HG03520 (cell line): ENCODE results near the gene CSNK2A1.

Source experiments
- ATAC-seq: cut with Tn5 transposase; IDR thresholded peaks from one replicate; pipeline ENCODE4 v1.9.1; 2021; ENCODE audit warnings: mild to moderate bottlenecking, moderate library complexity; ENCODE audit not compliant: unreplicated experiment

CSNK2A1 gene

GRCh38 chr20:568097-568652, 24.6 kb upstream of the CSNK2A1 start:
- ATAC-seq = no peak

GRCh38 chr20:564192-564591, 20.6 kb upstream of the CSNK2A1 start:
- no peak for ATAC-seq

GRCh38 chr20:563187-563586, 19.6 kb upstream of the CSNK2A1 start:
- no peak for ATAC-seq

GRCh38 chr20:562232-562897, 18.8 kb upstream of the CSNK2A1 start:
- no peak for ATAC-seq

GRCh38 chr20:561437-562231, 18.0 kb upstream of the CSNK2A1 start:
- ATAC-seq = no peak

GRCh38 chr20:560680-561079, 17.1 kb upstream of the CSNK2A1 start:
- ATAC-seq = no peak

GRCh38 chr20:558117-558516, 14.5 kb upstream of the CSNK2A1 start:
- no peak for ATAC-seq

- ATAC-seq = no peak
These were observed 13.4 kb upstream of the CSNK2A1 start for GRCh38 chr20:556984-557383.

- no peak for ATAC-seq
These were observed 12.4 kb upstream of the CSNK2A1 start for GRCh38 chr20:555976-556385.

- no peak for ATAC-seq
These were observed 7.0 kb upstream of the CSNK2A1 start for GRCh38 chr20:550611-551010.

GRCh38 chr20:549722-550496, 6.3 kb upstream of the CSNK2A1 start:
- ATAC-seq = no peak

- no peak for ATAC-seq
These were observed 5.3 kb upstream of the CSNK2A1 start for GRCh38 chr20:548906-549305.

- no peak for ATAC-seq
These were observed 3.8 kb upstream of the CSNK2A1 start for GRCh38 chr20:547394-547793.

- no peak for ATAC-seq
These were observed 2.8 kb upstream of the CSNK2A1 start for GRCh38 chr20:546353-546752.

GRCh38 chr20:544153-544725, 649 bp upstream of the CSNK2A1 start:
- no peak for ATAC-seq

- ATAC-seq = peak; percentile 9
These were observed 717 bp downstream of the CSNK2A1 start for GRCh38 chr20:542777-543368.

GRCh38 chr20:540391-541201, 3.0 kb downstream of the CSNK2A1 start:
- ATAC-seq = no peak

GRCh38 chr20:539848-540247, 3.7 kb downstream of the CSNK2A1 start:
- no peak for ATAC-seq

- no peak for ATAC-seq
These were observed 4.4 kb downstream of the CSNK2A1 start for GRCh38 chr20:539191-539590.

- no peak for ATAC-seq
These were observed 5.6 kb downstream of the CSNK2A1 start for GRCh38 chr20:537983-538382.
